GM21528 (cell line): ENCODE measurements around the gene USP35.
"Not testable (repeated sequence)": the region's sequence is repeated elsewhere in the genome, so short reads cannot be mapped to it uniquely, and the experiment has no call there.

ENCODE experiments used
- ATAC-seq: cut with Tn5 transposase; IDR thresholded peaks from one replicate; pipeline ENCODE4 v1.9.1; 2021; ENCODE audit warnings: mild to moderate bottlenecking, moderate library complexity; ENCODE audit not compliant: unreplicated experiment, low FRiP score

USP35 gene

DNA sequence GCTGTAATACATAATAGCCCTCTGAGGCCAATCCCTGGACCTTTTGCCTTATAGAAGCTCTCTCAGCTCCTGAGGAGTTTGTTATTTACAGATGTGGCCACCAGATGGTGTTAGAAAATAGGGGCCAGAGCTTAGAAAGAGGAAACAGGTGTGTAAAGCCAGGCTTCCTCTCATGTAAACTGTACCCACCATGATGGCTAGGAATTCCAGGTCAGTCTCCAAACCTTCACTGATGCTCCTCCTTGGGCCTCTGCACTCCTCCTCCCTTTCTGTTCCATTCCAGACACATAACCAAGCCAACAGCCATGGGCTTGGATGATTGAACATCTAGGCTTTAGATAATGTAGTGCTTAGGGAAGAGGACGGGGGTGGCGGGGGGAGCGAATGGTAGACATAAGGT is 39.7 kb downstream of the USP35 start:
- no peak for ATAC-seq

- ATAC-seq, result no peak
Measured at GRCh38 chr11:78229106-78229505, 40.4 kb downstream of the USP35 start.

DNA sequence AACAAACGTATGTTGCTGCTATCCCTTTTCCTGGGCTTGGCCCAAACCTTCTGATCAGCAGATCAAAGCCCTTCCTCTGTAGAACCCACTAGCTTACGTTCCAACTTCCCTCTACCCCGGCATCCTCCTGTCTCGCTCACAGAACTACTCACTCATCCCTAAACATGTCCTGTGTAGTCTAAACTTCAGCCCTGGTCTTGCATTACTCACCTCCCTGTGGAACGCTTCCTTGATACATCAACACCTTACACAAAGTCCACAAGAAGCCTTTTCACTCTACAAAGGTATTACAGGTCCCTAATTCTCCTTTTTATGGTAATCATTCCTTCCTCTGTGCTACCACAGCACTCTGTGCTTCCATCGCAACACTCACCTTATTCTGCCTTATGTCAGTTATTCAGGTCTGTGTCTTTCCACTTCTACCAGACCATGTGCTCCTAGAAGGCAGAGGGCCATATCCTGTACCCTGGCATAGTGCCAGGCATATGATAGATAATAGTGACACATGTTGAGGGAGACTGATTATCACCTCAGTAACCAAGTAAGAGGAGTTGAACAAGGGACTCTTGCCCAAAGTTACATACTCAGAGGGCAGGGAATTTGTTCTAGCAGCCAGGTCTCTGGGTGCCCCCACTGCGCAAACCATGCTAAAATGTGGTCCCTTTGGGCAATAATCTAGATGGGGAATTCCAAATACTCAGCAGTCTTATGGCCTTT is 41.6 kb downstream of the USP35 start:
- ATAC-seq, result no peak

- no peak for ATAC-seq
Measured at GRCh38 chr11:78231962-78232501, 43.3 kb downstream of the USP35 start.

- ATAC-seq, result not testable (repeated sequence)
Measured at GRCh38 chr11:78233046-78233445, 44.3 kb downstream of the USP35 start.

DNA sequence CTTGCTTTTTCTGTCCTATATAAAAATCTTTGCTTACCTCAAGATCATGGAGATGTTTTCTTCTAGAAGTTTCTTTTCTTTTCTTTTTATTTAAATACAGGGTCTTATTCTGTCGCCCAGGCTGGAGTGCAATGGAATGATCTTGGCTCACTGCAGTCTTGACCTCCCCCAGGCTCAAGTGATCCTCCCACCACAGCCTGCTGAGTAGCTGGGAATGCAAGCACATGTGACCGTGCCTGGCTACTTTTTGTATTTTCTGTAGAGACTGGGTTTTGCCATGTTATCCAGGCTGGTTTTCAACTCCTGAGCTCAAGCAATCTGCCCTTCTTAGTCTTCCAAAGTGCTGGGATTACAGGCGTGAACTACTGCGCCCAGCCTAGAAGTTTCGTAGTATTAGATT is 45.3 kb downstream of the USP35 start:
- ATAC-seq, result no peak

GRCh38 chr11:78237293-78238046 is 48.8 kb downstream of the USP35 start:
- ATAC-seq, result no peak

- no peak for ATAC-seq
Measured at GRCh38 chr11:78239781-78240180, 51.1 kb downstream of the USP35 start.

DNA sequence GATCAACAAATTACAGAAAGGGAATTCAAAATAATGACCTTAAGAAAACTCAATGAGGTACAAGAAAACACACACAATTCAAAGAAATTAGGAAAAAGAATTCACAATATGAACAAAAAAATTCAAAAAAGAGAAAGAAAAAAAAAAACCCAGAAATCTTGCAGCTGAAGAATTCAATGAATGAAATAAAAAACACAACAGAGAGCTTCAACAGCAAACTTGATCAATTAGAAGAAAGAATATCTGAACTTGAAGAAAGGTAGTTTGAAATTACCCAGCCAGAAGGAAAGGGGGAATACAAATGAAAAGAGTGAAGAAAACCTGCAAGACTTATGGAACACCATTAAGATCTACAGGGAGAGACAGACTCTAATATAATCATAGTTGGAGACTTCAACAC is 52.8 kb downstream of the USP35 start:
- ATAC-seq, result no peak

- ATAC-seq, result no peak
Measured at GRCh38 chr11:78244080-78244479, 55.4 kb downstream of the USP35 start.

DNA sequence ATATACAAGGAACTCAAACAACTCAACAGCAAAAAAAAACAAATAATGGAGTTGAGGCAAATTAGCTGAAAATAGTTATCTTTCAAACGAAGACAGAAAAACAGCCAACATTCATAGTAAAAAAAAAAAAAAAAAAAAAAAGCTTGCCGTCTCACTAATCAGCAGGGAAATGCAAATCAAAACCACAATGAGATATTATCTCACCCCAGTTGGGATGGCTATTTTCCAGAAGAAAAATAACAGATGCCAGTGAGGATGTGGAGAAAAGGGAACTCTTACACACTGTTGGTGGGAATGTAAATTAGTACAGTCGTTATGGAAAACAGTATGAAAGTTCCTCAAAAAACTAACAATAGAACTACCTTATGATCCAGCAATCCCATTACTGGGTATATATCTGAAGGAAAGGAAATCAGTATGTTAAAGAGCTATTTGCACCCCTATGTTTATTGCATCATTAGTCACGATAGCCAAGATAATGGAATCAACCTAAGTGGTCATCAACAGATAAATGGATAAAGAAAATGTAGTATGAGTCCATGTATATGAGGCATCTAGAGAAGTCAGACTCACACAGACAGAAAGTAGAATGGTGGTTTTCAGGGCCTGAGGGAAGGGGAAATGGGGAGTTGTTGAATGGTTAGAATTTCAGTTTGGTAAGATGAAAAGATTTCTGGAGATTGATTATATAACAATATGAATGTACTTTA is 56.0 kb downstream of the USP35 start:
- no peak for ATAC-seq

GRCh38 chr11:78248191-78248590 is 59.5 kb downstream of the USP35 start:
- no peak for ATAC-seq

DNA sequence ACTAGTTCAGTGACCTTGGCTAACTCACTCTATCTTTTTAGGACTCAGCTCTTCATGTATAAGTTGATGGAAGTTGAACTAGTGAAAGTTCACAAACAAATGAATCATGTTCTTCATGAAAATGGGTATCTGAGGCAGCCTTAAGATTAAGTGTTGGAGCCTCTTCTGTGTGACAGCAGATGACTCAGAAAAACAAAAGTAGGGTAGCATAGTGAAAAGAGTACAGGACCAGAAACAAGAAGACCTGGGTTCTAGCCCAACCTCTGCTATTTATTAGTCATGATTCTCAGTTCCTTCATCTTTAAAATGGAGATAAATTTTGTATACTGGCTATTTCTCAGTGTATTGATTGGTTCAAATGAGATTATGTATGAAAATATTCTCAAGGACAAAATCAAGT is 60.2 kb downstream of the USP35 start:
- no peak for ATAC-seq

- ATAC-seq, result no peak
Measured at GRCh38 chr11:78250099-78250498, 61.4 kb downstream of the USP35 start.

GRCh38 chr11:78251083-78251775 is 62.5 kb downstream of the USP35 start:
- no peak for ATAC-seq

- no peak for ATAC-seq
Measured at GRCh38 chr11:78253797-78254196, 65.1 kb downstream of the USP35 start.

DNA sequence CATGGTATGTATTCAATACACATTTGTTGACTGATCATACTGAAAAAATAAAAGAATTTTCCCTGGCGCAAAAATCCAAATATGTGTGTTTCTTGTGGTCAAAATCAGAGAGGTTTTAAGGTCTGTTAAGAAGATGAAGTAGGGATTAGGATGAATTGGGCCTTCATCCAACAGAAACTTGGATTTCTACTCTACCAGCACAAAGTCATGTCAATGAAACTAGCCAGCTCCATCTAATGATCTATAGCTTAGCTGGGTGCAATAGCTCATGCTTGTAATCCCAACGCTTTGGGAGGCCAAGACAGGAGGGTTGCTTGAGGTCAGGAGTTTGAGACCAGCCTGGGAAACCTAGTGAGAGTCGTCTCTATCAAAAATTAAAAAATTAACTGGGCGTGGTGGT is 65.5 kb downstream of the USP35 start:
- no peak for ATAC-seq

DNA sequence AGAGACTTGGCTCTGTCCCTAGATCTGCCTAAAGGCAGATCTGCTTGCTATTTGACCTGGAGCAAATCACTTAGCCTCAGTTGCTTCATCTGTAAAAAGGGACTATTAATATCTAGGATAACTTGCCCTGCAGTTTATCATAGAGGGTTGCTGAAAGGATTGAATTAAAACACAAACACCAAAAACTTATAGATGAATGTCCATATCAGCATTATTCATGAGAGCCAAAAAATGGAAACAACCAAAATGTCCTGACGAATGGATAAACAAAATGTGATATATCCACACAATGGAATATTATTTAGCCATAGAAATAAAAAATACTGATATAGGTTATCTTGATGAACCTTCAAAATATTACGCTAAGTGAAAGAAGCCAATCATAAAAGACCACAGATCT is 67.2 kb downstream of the USP35 start:
- no peak for ATAC-seq

DNA sequence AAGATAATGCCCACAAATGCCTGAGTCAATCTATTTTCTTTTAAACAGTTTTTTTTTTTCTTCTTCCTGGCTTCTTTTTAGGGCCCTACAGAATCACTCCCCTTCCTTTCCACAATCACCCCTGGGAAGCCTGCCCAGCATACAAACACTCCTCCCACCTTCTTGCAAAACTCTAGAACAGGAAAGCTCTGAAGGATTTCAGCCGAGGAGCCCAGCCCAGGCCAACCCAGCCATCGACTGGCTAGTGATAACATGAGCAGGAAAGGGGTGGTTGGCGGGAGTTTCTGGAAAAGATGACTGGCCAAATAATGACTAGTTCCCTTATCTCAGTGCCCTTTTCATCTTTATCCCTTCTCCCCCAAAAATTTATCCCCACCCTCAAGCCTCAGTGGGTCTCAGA is 68.2 kb downstream of the USP35 start:
- ATAC-seq, result no peak

DNA sequence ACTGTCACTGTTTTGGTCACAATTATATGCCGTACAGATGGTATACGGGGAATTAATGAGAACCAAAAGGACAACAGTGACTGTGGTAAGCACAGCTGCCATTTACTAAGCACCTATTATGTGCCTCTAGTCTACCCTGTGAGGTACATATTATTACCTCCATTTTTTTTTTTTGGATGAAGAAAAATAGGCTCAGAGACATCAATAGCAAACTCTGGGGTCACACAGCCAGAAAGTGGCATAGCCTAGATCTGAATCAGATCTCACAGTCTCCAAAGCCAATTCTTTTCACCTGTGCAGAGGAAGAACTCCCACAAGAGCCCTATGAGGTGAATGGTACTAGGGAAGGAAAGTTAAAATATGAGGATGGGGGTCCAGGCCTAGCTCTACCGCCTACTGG is 68.9 kb downstream of the USP35 start:
- no peak for ATAC-seq
